ENCODE measurements around the gene RASL11B. TPM values are rescaled to one million over a fixed set of nuclear protein-coding genes. Genes with fewer than 3 reads are reported as not detected.

The RASL11B gene
- total RNA-seq, 2 experiments from 2014 or later = not detected

- no peaks in the 10 kb centered on the region for H3K79me2 ChIP-seq (ENCODE audit: insufficient read depth, low read depth, low read length)
- H3K27ac ChIP-seq (ENCODE audit: low read depth, low read length, poor library complexity, severe bottlenecking) = no peak overlapping the region
- no peak overlapping the region for H3K4me3 ChIP-seq (ENCODE audit: low read depth, low read length, poor library complexity, severe bottlenecking)
- no TSS peak for BruUV-seq (replicated peaks)
- TF ChIP-seq CTCF (conservative IDR thresholded peaks at IDR 0.05; ENCODE audit: low read length) (no peak), EZH2phosphoT487 (IDR thresholded peaks at IDR 0.05; ENCODE audit: borderline replicate concordance, low read depth, low read length) (no peak)
- H3K4me1 ChIP-seq (ENCODE audit: insufficient read depth, low read length, poor library complexity, severe bottlenecking) = no peaks in the 10 kb centered on the region
- CTCF ChIA-PET (ENCODE audit: unreplicated experiment) = no interaction called here
- H2AFZ ChIP-seq (ENCODE audit: low read length) = no peak overlapping the region
- no peak overlapping the region for H3K4me2 ChIP-seq (ENCODE audit: low read length)
- intact Hi-C loops (cut with micrococcal nuclease; ENCODE audit: unreplicated experiment) = no loop called here
- H4K20me1 ChIP-seq (ENCODE audit: insufficient read depth, low read length) = no peaks in the 10 kb centered on the region
- no peaks in the 10 kb centered on the region for H3K9me2 ChIP-seq (ENCODE audit: insufficient read depth, low read length)
- H3K9me3 ChIP-seq (ENCODE audit: low read length) = no peaks in the 10 kb centered on the region
- POLR2A ChIA-PET = no interaction called here
- no peak for DNase-seq (ENCODE audit: low spot score)
- H3K36me3 ChIP-seq (ENCODE audit: insufficient read depth, low read length) = no peaks in the 10 kb centered on the region
Observed at GRCh38 chr4:52892880-52893279, 30.8 kb downstream of the RASL11B start.

GRCh38 chr4:52894443-52894842, 32.3 kb downstream of the RASL11B start:
- TF ChIP-seq EZH2phosphoT487 (IDR thresholded peaks at IDR 0.05; ENCODE audit: borderline replicate concordance, low read depth, low read length) = no peak
- no peak for TF ChIP-seq CTCF (conservative IDR thresholded peaks at IDR 0.05; ENCODE audit: low read length)
- Histone ChIP-seq H3K9me2 (ENCODE audit: insufficient read depth, low read length) (no peaks in the 10 kb centered on the region), H3K79me2 (ENCODE audit: insufficient read depth, low read depth, low read length) (no peaks in the 10 kb centered on the region), H4K20me1 (ENCODE audit: insufficient read depth, low read length) (no peaks in the 10 kb centered on the region), H3K36me3 (ENCODE audit: insufficient read depth, low read length) (no peaks in the 10 kb centered on the region), H2AFZ (ENCODE audit: low read length) (no peak overlapping the region), H3K9me3 (ENCODE audit: low read length) (no peaks in the 10 kb centered on the region), H3K4me1 (ENCODE audit: insufficient read depth, low read length, poor library complexity, severe bottlenecking) (no peaks in the 10 kb centered on the region), H3K27ac (ENCODE audit: low read depth, low read length, poor library complexity, severe bottlenecking) (no peak overlapping the region), H3K4me3 (ENCODE audit: low read depth, low read length, poor library complexity, severe bottlenecking) (no peak overlapping the region), H3K4me2 (ENCODE audit: low read length) (no peak overlapping the region)
- ChIA-PET POLR2A (interaction anchor here (1.5 kb wide), 1 partner anchor 11 kb away, joined by 5 read pairs; no protein-coding TSS in a partner anchor), CTCF (ENCODE audit: unreplicated experiment) (no interaction called here)
- DNase-seq (ENCODE audit: low spot score) = no peak
- intact Hi-C loops (cut with micrococcal nuclease; ENCODE audit: unreplicated experiment) = no loop called here
- BruUV-seq (replicated peaks) = no TSS peak

- no peaks in the 10 kb centered on the region for H3K4me1 ChIP-seq (ENCODE audit: insufficient read depth, low read length, poor library complexity, severe bottlenecking)
- intact Hi-C loops (cut with micrococcal nuclease; ENCODE audit: unreplicated experiment) = no loop called here
- no TSS peak for BruUV-seq (replicated peaks)
- DNase-seq (ENCODE audit: low spot score) = no peak
- no peaks in the 10 kb centered on the region for H4K20me1 ChIP-seq (ENCODE audit: insufficient read depth, low read length)
- H3K36me3 ChIP-seq (ENCODE audit: insufficient read depth, low read length) = no peaks in the 10 kb centered on the region
- H3K4me3 ChIP-seq (ENCODE audit: low read depth, low read length, poor library complexity, severe bottlenecking) = no peak overlapping the region
- TF ChIP-seq CTCF (conservative IDR thresholded peaks at IDR 0.05; ENCODE audit: low read length) (no peak), EZH2phosphoT487 (IDR thresholded peaks at IDR 0.05; ENCODE audit: borderline replicate concordance, low read depth, low read length) (no peak)
- H2AFZ ChIP-seq (ENCODE audit: low read length) = no peak overlapping the region
- no peaks in the 10 kb centered on the region for H3K9me3 ChIP-seq (ENCODE audit: low read length)
- H3K79me2 ChIP-seq (ENCODE audit: insufficient read depth, low read depth, low read length) = no peaks in the 10 kb centered on the region
- H3K27ac ChIP-seq (ENCODE audit: low read depth, low read length, poor library complexity, severe bottlenecking) = no peak overlapping the region
- POLR2A ChIA-PET = no interaction called here
- CTCF ChIA-PET (ENCODE audit: unreplicated experiment) = no interaction called here
- H3K9me2 ChIP-seq (ENCODE audit: insufficient read depth, low read length) = no peaks in the 10 kb centered on the region
- no peak overlapping the region for H3K4me2 ChIP-seq (ENCODE audit: low read length)
Observed at GRCh38 chr4:52903273-52903672, 41.2 kb downstream of the RASL11B start.

Measured in OCI-LY7 (cell line).